ENCODE results near the gene CCDC43. TPM values are rescaled to one million over a fixed set of nuclear protein-coding genes. Genes with fewer than 3 reads are reported as not detected.
"Not testable (repeated sequence)": the region's sequence is repeated elsewhere in the genome, so short reads cannot be mapped to it uniquely, and the experiment has no call there.

CCDC43 gene
- total RNA-seq, 2 donors from 2014 or later = 22.7 to 25.2 TPM

GRCh38 chr17:44653954-44654353 is 35.6 kb downstream of the CCDC43 start:
- H3K27ac Mint-ChIP-seq = no peak overlapping the region
- H3K9me3 Mint-ChIP-seq = no peaks in the 10 kb centered on the region
- H3K27me3 Mint-ChIP-seq (ENCODE audit: low read depth) = peaks cover 46% of the 10 kb centered on the region
- H3K4me3 Mint-ChIP-seq = no peak overlapping the region
- DNase-seq (no peak), ATAC-seq (replicated peaks in 1 of 2) (no peak)
- peaks cover 5% of the 10 kb centered on the region for H3K4me1 Mint-ChIP-seq (ENCODE audit: low read depth)
- peaks cover 0 to 2% of the 10 kb centered on the region in 2 donors for H3K36me3 Mint-ChIP-seq (ENCODE audit: insufficient read depth in 2 of 2)

DNA sequence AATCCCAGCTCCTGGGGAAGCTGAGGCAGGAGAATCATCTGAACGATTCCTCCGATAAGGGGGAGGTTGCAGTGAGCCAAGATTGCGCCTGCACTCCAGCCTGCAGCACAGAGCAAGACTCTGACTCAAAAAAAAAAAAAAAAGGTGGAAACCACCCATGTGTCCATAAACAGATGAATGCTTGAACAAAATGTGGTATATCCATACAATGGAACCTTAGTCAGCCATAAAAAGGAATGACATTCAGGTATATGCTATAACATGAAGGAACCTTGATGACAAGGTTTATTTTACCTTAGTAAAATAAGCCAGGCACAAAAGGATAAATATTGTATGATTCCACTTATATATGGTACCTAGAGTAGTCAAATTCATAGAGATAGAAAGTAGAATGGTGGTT is 36.2 kb downstream of the CCDC43 start:
- Mint-ChIP-seq H3K4me3 (no peak overlapping the region), H3K27me3 (ENCODE audit: low read depth) (peaks cover 48% of the 10 kb centered on the region), H3K27ac (no peak overlapping the region), H3K9me3 (no peaks in the 10 kb centered on the region), H3K36me3 (ENCODE audit: insufficient read depth in 2 of 2) (peaks cover 0 to 2% of the 10 kb centered on the region in 2 donors), H3K4me1 (ENCODE audit: low read depth) (peaks cover 5% of the 10 kb centered on the region)
- ATAC-seq (replicated peaks in 1 of 2) (no peak), DNase-seq (no peak)

GRCh38 chr17:44652727-44653126 is 36.8 kb downstream of the CCDC43 start:
- DNase-seq (no peak), ATAC-seq (replicated peaks in 1 of 2) (no peak)
- H3K27ac Mint-ChIP-seq = no peak overlapping the region
- H3K4me3 Mint-ChIP-seq = no peak overlapping the region
- H3K36me3 Mint-ChIP-seq (ENCODE audit: insufficient read depth in 2 of 2) = peaks cover 0 to 2% of the 10 kb centered on the region in 2 donors
- H3K9me3 Mint-ChIP-seq = no peaks in the 10 kb centered on the region
- peaks cover 5% of the 10 kb centered on the region for H3K4me1 Mint-ChIP-seq (ENCODE audit: low read depth)
- peaks cover 45% of the 10 kb centered on the region for H3K27me3 Mint-ChIP-seq (ENCODE audit: low read depth)

- Mint-ChIP-seq H3K4me1 (ENCODE audit: low read depth) (peaks cover 5% of the 10 kb centered on the region), H3K9me3 (no peaks in the 10 kb centered on the region), H3K36me3 (ENCODE audit: insufficient read depth in 2 of 2) (peaks cover 0 to 2% of the 10 kb centered on the region in 2 donors), H3K4me3 (no peak overlapping the region), H3K27ac (no peak overlapping the region), H3K27me3 (ENCODE audit: low read depth) (peaks cover 34% of the 10 kb centered on the region)
- ATAC-seq (replicated peaks in 1 of 2) (no peak), DNase-seq (no peak)
These were observed 38.3 kb downstream of the CCDC43 start for GRCh38 chr17:44651228-44651627.

GRCh38 chr17:44648963-44649362 is 40.6 kb downstream of the CCDC43 start:
- no peak overlapping the region for H3K4me3 Mint-ChIP-seq
- H3K27ac Mint-ChIP-seq = no peak overlapping the region
- no peak for DNase-seq
- H3K4me1 Mint-ChIP-seq (ENCODE audit: low read depth) = no peaks in the 10 kb centered on the region
- peaks cover 18% of the 10 kb centered on the region for H3K27me3 Mint-ChIP-seq (ENCODE audit: low read depth)
- no peak for ATAC-seq (replicated peaks in 1 of 2)
- no peaks in the 10 kb centered on the region for H3K36me3 Mint-ChIP-seq (ENCODE audit: insufficient read depth in 2 of 2)
- H3K9me3 Mint-ChIP-seq = no peaks in the 10 kb centered on the region

- peaks cover 18% of the 10 kb centered on the region for H3K27me3 Mint-ChIP-seq (ENCODE audit: low read depth)
These were observed 41.8 kb downstream of the CCDC43 start for GRCh38 chr17:44647736-44648135.

DNA sequence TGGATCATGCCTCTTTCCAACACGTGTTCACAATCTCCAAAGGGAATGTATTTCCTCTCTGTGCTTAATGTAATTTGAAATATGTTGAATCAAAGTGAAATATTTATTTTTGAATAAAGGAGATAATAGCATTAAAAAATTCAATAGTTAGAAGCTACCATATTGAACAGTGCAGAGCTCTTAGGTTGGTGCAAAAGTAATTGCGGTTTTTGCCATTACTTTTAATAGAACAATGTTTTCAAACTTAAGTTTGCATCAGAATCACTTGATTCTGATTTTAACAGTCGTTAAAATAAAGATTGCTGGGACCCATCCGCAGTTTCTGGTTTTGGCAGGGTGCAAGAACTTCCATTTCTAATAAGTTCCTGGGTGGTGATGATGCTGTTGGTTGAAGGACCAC is 43.3 kb downstream of the CCDC43 start:
- no peak overlapping the region for H3K4me3 Mint-ChIP-seq
- H3K27ac Mint-ChIP-seq = no peak overlapping the region
- H3K36me3 Mint-ChIP-seq (ENCODE audit: insufficient read depth in 2 of 2) = no peaks in the 10 kb centered on the region
- ATAC-seq (replicated peaks in 1 of 2) = no peak
- no peak for DNase-seq
- H3K4me1 Mint-ChIP-seq (ENCODE audit: low read depth) = no peaks in the 10 kb centered on the region
- peaks cover 26% of the 10 kb centered on the region for H3K27me3 Mint-ChIP-seq (ENCODE audit: low read depth)
- no peaks in the 10 kb centered on the region for H3K9me3 Mint-ChIP-seq

More at GRCh38 chr17:44647736-44648135, 41.8 kb downstream of the CCDC43 start:
- H3K4me1 Mint-ChIP-seq (ENCODE audit: low read depth) = no peaks in the 10 kb centered on the region
- H3K27ac Mint-ChIP-seq = no peak overlapping the region
- H3K36me3 Mint-ChIP-seq (ENCODE audit: insufficient read depth in 2 of 2) = no peaks in the 10 kb centered on the region
- DNase-seq = no peak
- no peak for ATAC-seq (replicated peaks in 1 of 2)
- H3K4me3 Mint-ChIP-seq = no peak overlapping the region
- no peaks in the 10 kb centered on the region for H3K9me3 Mint-ChIP-seq

DNA sequence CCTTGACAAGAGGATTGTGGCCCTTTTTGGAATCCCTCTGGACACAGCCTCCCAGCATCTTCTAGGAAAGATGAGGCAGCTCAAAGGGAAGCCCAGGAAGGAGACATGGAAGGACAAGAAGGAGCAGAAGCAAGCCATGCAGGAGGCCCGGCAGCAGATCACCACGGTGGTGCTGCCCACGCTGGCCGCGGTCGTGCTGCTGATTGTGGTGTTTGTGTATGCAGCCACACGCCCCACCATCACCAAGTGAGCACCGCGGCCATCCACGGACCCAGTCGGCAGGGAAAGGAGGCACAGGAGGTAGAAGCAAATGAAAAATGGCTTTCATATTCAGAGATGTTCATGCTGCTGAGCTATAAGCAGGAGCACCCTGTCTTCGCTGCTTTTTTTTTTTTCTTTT is 44.2 kb downstream of the CCDC43 start:
- H3K9me3 Mint-ChIP-seq = no peaks in the 10 kb centered on the region
- ATAC-seq (replicated peaks in 1 of 2) = no peak
- no peak overlapping the region for H3K4me3 Mint-ChIP-seq
- no peak overlapping the region for H3K27ac Mint-ChIP-seq
- no peak for DNase-seq
- H3K36me3 Mint-ChIP-seq (ENCODE audit: insufficient read depth in 2 of 2) = no peaks in the 10 kb centered on the region
- no peaks in the 10 kb centered on the region for H3K4me1 Mint-ChIP-seq (ENCODE audit: low read depth)
- H3K27me3 Mint-ChIP-seq (ENCODE audit: low read depth) = peaks cover 20% of the 10 kb centered on the region

- no peaks in the 10 kb centered on the region for H3K9me3 Mint-ChIP-seq
- H3K4me1 Mint-ChIP-seq (ENCODE audit: low read depth) = no peaks in the 10 kb centered on the region
- DNase-seq = no peak
- peaks cover 20% of the 10 kb centered on the region for H3K27me3 Mint-ChIP-seq (ENCODE audit: low read depth)
- H3K4me3 Mint-ChIP-seq = no peak overlapping the region
- H3K36me3 Mint-ChIP-seq (ENCODE audit: insufficient read depth in 2 of 2) = no peaks in the 10 kb centered on the region
- no peak overlapping the region for H3K27ac Mint-ChIP-seq
- ATAC-seq (replicated peaks in 1 of 2) = no peak
These were observed 46.7 kb downstream of the CCDC43 start for GRCh38 chr17:44642834-44643233.

DNA sequence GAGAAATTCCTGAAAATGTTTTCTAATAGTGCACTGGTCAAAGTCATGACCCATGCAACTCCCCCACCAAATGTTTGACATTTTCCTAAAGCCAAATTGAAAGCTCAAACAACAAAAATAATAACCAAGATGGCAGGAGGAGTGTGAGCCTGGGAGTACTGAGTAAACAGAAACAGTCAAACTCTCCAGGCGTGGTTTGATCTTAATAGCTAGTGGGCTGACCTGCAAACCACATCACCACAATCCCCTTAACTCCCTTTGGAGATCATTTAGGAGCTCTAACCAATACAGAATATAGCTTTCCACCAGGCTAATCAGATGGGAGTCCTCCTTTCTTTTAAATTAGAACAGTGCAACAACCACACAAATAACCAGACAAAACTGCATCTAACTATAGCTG is 52.5 kb downstream of the CCDC43 start:
- ATAC-seq (replicated peaks in 1 of 2) (no peak), DNase-seq (no peak)
- H3K9me3 Mint-ChIP-seq = no peaks in the 10 kb centered on the region
- no peak overlapping the region for H3K27ac Mint-ChIP-seq
- H3K4me3 Mint-ChIP-seq = no peak overlapping the region
- H3K27me3 Mint-ChIP-seq (ENCODE audit: low read depth) = peaks cover 24% of the 10 kb centered on the region
- no peaks in the 10 kb centered on the region for H3K4me1 Mint-ChIP-seq (ENCODE audit: low read depth)
- H3K36me3 Mint-ChIP-seq (ENCODE audit: insufficient read depth in 2 of 2) = no peaks in the 10 kb centered on the region

- no peak for ATAC-seq (replicated peaks in 1 of 2)
- DNase-seq = no peak
- no peaks in the 10 kb centered on the region for H3K9me3 Mint-ChIP-seq
- peaks cover 22% of the 10 kb centered on the region for H3K27me3 Mint-ChIP-seq (ENCODE audit: low read depth)
- no peak overlapping the region for H3K27ac Mint-ChIP-seq
- no peak overlapping the region for H3K4me3 Mint-ChIP-seq
- no peaks in the 10 kb centered on the region for H3K4me1 Mint-ChIP-seq (ENCODE audit: low read depth)
- H3K36me3 Mint-ChIP-seq (ENCODE audit: insufficient read depth in 2 of 2) = no peaks in the 10 kb centered on the region
These were observed 53.0 kb downstream of the CCDC43 start for GRCh38 chr17:44636562-44636961.

GRCh38 chr17:44634401-44634800 is 55.2 kb downstream of the CCDC43 start:
- H3K9me3 Mint-ChIP-seq; ATAC-seq (replicated peaks in 1 of 2); H3K36me3 Mint-ChIP-seq (ENCODE audit: insufficient read depth in 2 of 2); H3K27ac Mint-ChIP-seq; DNase-seq; H3K4me3 Mint-ChIP-seq; H3K4me1 Mint-ChIP-seq (ENCODE audit: low read depth): not testable (repeated sequence)
- peaks cover 23% of the 10 kb centered on the region for H3K27me3 Mint-ChIP-seq (ENCODE audit: low read depth)

DNA sequence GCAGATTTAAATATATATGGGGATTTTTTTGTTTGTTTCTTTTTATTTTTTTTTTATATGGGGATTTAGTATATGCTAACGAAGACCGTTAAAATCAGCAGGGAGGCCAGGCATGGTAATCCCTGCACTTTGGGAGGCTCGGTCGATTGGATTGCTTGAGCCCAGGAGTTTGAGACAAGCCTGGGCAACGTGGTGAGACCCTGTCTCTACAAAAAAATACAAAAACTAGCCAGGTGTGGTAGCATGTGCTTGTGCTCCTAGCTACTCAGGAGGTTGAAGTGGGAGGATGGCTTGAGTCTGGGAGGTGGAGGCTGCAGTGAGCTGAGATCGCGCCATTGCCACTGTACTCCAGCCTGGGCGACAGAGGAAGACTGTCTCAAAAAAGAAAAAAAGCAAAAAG is 55.6 kb downstream of the CCDC43 start:
- Mint-ChIP-seq H3K27ac (no peak overlapping the region), H3K27me3 (ENCODE audit: low read depth) (peaks cover 23% of the 10 kb centered on the region), H3K36me3 (ENCODE audit: insufficient read depth in 2 of 2) (no peaks in the 10 kb centered on the region), H3K4me1 (ENCODE audit: low read depth) (no peaks in the 10 kb centered on the region), H3K9me3 (no peaks in the 10 kb centered on the region), H3K4me3 (no peak overlapping the region)
- ATAC-seq (replicated peaks in 1 of 2) (no peak), DNase-seq (no peak)

DNA sequence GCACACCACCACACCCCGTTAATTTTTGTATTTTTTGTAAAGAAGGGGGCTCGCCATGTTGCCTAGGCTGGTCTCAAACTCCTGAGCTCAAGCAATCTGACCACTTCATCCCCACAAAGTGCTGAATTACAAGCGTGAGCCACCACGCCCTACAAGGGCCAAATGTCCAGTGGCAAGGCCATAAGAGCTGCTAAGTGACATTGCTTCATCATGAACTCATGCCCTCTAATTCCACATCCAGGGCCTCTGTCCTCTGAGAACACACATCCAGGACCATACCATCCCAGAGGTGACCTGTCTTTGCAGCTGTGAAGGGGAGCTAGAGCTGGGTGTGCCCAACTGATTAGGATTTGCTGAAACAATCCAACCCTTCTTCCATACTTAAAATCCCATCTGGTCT is 58.9 kb downstream of the CCDC43 start:
- Mint-ChIP-seq H3K27me3 (ENCODE audit: low read depth) (peaks cover 23% of the 10 kb centered on the region), H3K36me3 (ENCODE audit: insufficient read depth in 2 of 2) (no peaks in the 10 kb centered on the region), H3K27ac (no peak overlapping the region), H3K4me3 (no peak overlapping the region), H3K4me1 (ENCODE audit: low read depth) (no peaks in the 10 kb centered on the region), H3K9me3 (no peaks in the 10 kb centered on the region)
- no peak for DNase-seq
- no peak for ATAC-seq (replicated peaks in 1 of 2)
